Thyroid gland (tissue), 4 donors: ENCODE measurements around the gene MAP4K1.

Experiments
- CTCF ChIP-seq, 6 experiments: fragments of 200-600 bp in 3 of 6; fragments of 450-650 bp in 3 of 6; sonication (generic) in 3 of 6; IDR thresholded peaks; one replicate each; pipeline ENCODE4 v1.5.1; 2016 to 2019; ENCODE audit warnings: antibody characterized with exemption in 6 of 6, mild to moderate bottlenecking in 2 of 6, inconsistent platforms in 1 of 6, moderate library complexity in 1 of 6
- POLR2A ChIP-seq, 2 donors: fragments of 450-650 bp; IDR thresholded peaks; one replicate each; pipeline ENCODE4 v1.6.1; 2017; ENCODE audit warnings: antibody characterized with exemption in 2 of 2, mild to moderate bottlenecking in 2 of 2, moderate library complexity in 1 of 2

- no peak for TF ChIP-seq POLR2A (IDR thresholded peaks at IDR 0.05)
- no peak for TF ChIP-seq CTCF (IDR thresholded peaks at IDR 0.05)
Measured at GRCh38 chr19:38617764-38618589, at the start of gene MAP4K1.
